ENCODE measurements around the gene UCK2. TPM values are rescaled to one million over a fixed set of nuclear protein-coding genes. Genes with fewer than 3 reads are reported as not detected.

Gene UCK2
- total and polyA plus RNA-seq, 12 donors: 5.4 to 22.7 (median 14.0) TPM

- intact Hi-C loops (cut with DNase I): loop anchor here in 1 of 2 donors (10.0 kb wide), 1 partner anchor 48 kb away; no protein-coding TSS in a partner anchor
Measured at GRCh38 chr1:165882168-165882837, 54.9 kb downstream of the UCK2 start.

GRCh38 chr1:165883056-165883455 lies 55.6 kb downstream of the UCK2 start:
- no peak for DNase-seq
- no peak for TF ChIP-seq POLR2A (IDR thresholded peaks at IDR 0.05)
- no peak for TF ChIP-seq CTCF (IDR thresholded peaks at IDR 0.05)
- H3K9me3 ChIP-seq (replicated peaks in 1 of 3): no peaks in the 10 kb centered on the region
- no peak overlapping the region for H3K4me3 ChIP-seq
- no peaks in the 10 kb centered on the region for H3K27me3 ChIP-seq
- 73 to 76% (median 75%) methylated on average over 5 of the region's 5 CpGs for WGBS, 4 donors
- no peak overlapping the region for H3K27ac ChIP-seq
- intact Hi-C loops (cut with DNase I): loop anchor here in 1 of 2 donors (10.0 kb wide), 1 partner anchor 48 kb away; no protein-coding TSS in a partner anchor
- H3K36me3 ChIP-seq (replicated peaks in 1 of 2): no peaks in the 10 kb centered on the region
- peaks cover 8 to 12% of the 10 kb centered on the region in 2 donors for H3K4me1 ChIP-seq (replicated peaks in 1 of 2)

More at GRCh38 chr1:165882168-165882837, 54.9 kb downstream of the UCK2 start:
- Histone ChIP-seq H3K36me3 (replicated peaks in 1 of 2) (no peaks in the 10 kb centered on the region), H3K4me1 (replicated peaks in 1 of 2) (peaks cover 8 to 12% of the 10 kb centered on the region in 2 donors), H3K27me3 (no peaks in the 10 kb centered on the region), H3K9me3 (replicated peaks in 1 of 3) (no peaks in the 10 kb centered on the region), H3K4me3 (no peak overlapping the region), H3K27ac (no peak overlapping the region)
- no peak for DNase-seq
- TF ChIP-seq POLR2A (IDR thresholded peaks at IDR 0.05) (no peak), CTCF (IDR thresholded peaks at IDR 0.05) (no peak)
- 83 to 92% (median 85%) methylated on average over 3 of the region's 3 CpGs for WGBS, 4 donors

- H3K4me1 ChIP-seq (replicated peaks in 1 of 2): peaks cover 8 to 12% of the 10 kb centered on the region in 2 donors
- intact Hi-C loops (cut with DNase I): loop anchor here in 1 of 2 donors (10.0 kb wide), 1 partner anchor 49 kb away; no protein-coding TSS in a partner anchor
- H3K27ac ChIP-seq: peak overlapping the region in 1 of 5 donors; percentile 64
- TF ChIP-seq POLR2A (IDR thresholded peaks at IDR 0.05): no peak
- no peak for TF ChIP-seq CTCF (IDR thresholded peaks at IDR 0.05)
- peak in 3 of 7 donors; percentile 17 to 58 (median 18) for DNase-seq
- 72 to 84% (median 75%) methylated on average over 8 to 9 of the region's 9 CpGs for WGBS, 4 donors
- no peaks in the 10 kb centered on the region for H3K27me3 ChIP-seq
- no peaks in the 10 kb centered on the region for H3K36me3 ChIP-seq (replicated peaks in 1 of 2)
- H3K4me3 ChIP-seq: no peak overlapping the region
- H3K9me3 ChIP-seq (replicated peaks in 1 of 3): no peaks in the 10 kb centered on the region
Measured at GRCh38 chr1:165884009-165884689, 56.7 kb downstream of the UCK2 start.

GRCh38 chr1:165884690-165885304 lies 57.4 kb downstream of the UCK2 start:
- intact Hi-C loops (cut with DNase I): loop anchor here in 1 of 2 donors (10.0 kb wide), 1 partner anchor 50 kb away; no protein-coding TSS in a partner anchor
- H3K4me1 ChIP-seq (replicated peaks in 1 of 2): peaks cover 8 to 12% of the 10 kb centered on the region in 2 donors
- no peak for DNase-seq
- H3K4me3 ChIP-seq: no peak overlapping the region
- H3K27ac ChIP-seq: peak overlapping the region in 1 of 5 donors; percentile 64
- H3K27me3 ChIP-seq: no peaks in the 10 kb centered on the region
- no peaks in the 10 kb centered on the region for H3K9me3 ChIP-seq (replicated peaks in 1 of 3)
- no peaks in the 10 kb centered on the region for H3K36me3 ChIP-seq (replicated peaks in 1 of 2)
- TF ChIP-seq CTCF (IDR thresholded peaks at IDR 0.05): no peak
- no peak for TF ChIP-seq POLR2A (IDR thresholded peaks at IDR 0.05)
- 56 to 67% (median 60%) methylated on average over 5 of the region's 5 CpGs for WGBS, 4 donors

Measured in adrenal gland (tissue), 12 donors.